Smooth muscle cell of the brain vasculature (primary cell): ENCODE measurements around the gene LIPE.

ENCODE experiments used
- DNase-seq: peaks from one replicate; pipeline ENCODE4 v3.0.0-alpha.2; 2012; ENCODE audit warnings: low read depth, low spot score

LIPE gene

DNA sequence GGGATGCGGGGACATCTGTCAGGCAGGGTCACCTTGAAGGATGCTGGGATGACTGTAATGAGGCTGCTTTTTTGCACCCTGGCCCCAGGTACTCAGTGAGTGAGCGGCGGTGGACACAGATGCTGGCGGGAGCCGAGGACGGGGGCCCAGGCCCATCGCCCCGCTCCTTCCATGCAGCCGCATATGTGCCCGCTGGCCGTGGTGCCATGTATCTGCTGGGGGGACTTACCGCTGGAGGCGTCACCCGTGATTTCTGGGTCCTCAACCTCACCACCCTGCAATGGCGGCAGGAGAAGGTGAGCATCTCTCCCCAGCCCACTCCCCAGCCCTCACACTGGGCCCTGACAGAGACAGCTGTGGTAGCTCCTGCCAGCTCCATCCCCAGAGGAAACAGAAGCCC is 70.5 kb downstream of the LIPE start:
- no peak for DNase-seq

GRCh38 chr19:42355896-42356295 is 71.3 kb downstream of the LIPE start:
- DNase-seq, result no peak

DNA sequence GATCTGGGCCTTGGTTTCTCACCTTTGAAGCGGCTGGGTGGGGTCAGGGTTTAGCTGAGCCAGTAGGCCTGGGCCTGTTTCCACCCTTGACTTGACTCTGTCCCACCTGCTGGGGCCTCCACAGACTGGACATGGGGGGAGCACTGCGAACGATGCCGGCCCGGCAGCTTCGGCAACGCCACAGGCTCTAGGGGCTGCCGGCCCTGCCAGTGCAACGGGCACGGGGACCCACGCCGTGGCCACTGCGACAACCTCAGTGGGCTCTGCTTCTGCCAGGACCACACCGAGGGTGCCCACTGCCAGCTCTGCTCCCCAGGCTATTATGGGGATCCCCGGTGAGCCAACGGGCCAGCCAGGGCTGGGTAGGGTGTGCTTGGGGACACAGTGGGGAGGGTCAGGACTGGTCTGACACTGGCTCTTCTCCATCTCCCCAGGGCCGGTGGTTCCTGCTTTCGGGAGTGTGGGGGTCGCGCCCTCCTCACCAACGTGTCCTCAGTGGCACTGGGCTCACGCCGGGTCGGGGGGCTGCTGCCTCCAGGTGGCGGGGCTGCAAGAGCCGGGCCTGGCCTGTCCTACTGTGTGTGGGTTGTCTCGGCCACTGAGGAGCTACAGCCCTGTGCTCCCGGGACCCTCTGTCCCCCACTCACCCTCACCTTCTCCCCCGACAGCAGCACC is 73.7 kb downstream of the LIPE start:
- DNase-seq, result no peak

DNA sequence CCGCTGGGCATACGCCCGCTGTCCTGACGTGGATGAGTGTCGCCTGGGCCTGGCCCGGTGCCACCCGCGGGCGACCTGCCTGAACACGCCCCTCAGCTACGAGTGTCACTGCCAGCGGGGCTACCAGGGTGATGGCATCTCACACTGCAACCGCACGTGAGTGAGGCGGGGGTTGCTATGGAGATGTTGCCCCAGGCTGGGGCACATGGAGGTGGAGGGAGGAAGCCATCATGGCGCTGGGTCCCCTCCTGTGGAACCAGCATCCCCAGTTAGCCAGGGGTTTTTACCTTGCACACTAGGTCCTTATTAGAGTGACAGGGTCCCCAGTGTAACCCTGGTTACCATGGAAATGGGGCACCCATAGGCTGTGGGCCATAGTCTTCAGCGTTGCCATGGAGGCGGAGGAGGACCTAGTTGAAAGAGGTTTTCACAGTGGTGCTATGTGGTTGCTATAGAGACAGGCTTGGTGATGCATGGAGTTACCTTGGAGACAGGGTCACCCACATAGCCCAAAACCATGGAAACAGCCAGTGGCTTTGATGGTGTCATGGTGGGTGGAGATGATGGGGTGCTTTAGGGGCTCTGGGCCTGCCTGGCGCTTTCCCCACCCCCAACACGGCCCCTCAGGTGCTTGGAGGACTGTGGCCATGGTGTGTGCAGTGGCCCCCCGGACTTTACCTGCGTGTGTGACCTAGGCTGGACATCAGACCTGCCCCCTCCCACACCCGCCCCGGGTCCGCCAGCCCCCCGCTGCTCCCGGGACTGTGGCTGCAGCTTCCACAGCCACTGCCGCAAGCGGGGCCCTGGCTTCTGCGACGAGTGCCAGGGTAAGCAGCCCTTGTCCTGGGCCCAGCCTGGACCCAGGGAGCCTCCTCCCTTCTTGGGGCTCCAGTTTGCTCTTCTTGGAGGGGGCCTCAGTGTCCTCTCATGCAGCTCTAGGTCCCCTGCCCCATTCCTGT is 74.6 kb downstream of the LIPE start:
- DNase-seq, result no peak
